ENCODE measurements around the gene TGM2.

TGM2 gene

DNA sequence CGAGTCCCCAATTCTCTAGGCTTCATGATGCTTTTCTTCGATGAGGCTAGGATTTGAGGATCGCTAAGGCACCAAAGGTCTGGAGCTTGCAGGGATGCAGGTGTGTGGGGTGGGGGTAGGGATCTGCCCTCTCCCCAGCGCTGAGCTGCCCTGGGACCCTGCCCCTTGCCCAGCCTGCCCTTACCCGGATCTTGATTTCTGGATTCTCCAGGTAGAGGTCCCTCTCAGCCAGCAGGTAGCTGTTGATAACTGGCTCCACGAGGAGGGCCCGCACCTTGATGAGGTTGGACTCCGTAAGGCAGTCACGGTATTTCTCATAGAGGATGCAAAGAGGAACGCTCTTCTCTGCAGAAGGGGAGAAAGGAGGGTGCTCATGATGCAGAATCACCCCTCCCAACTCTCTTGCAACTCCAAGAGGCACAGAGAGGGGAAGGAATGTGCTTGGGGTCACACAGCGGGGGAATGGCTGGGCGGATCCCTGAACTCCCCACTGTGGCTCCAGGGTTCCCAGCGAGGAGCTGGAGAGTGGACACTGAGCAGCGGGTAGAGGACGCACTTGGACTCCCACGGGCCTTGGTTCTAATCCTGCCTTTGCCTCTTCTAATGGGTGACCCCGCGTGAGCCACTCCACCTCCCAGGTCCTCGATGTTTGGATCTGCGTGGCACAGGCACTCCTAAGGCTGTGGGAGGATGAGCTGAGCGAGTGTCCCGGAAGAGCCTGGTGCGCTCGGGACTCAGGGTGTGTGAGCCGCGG is 32.7 kb downstream of the TGM2 start:
- no peak for DNase-seq (ENCODE audit: low read depth in 2 of 2)

DNA sequence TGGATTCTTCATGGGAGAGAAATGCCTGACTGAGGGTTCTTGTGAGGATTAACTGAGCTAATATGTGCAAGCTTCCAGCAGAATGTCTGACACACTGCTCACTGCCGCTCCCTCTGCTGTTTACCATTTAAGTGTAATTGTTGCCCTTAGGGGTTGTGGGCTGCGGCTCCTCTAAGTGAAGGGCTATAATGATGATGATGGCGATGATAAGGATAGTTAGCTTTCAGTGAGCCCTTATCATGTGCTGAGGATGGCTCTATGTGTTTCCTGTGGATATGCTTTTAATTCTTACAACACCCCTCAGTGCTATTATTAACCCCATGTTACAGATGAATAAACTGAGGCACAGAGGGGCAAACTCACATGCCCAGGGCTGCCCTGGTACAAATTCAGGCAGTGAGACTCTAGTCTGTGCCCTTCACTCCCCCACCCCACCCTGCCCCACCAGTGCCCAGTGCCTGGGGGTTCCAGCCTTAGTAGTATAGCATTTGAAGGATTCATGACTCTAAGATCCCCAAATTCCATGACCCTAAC is 33.4 kb downstream of the TGM2 start:
- DNase-seq (ENCODE audit: low read depth in 2 of 2), result no peak

DNA sequence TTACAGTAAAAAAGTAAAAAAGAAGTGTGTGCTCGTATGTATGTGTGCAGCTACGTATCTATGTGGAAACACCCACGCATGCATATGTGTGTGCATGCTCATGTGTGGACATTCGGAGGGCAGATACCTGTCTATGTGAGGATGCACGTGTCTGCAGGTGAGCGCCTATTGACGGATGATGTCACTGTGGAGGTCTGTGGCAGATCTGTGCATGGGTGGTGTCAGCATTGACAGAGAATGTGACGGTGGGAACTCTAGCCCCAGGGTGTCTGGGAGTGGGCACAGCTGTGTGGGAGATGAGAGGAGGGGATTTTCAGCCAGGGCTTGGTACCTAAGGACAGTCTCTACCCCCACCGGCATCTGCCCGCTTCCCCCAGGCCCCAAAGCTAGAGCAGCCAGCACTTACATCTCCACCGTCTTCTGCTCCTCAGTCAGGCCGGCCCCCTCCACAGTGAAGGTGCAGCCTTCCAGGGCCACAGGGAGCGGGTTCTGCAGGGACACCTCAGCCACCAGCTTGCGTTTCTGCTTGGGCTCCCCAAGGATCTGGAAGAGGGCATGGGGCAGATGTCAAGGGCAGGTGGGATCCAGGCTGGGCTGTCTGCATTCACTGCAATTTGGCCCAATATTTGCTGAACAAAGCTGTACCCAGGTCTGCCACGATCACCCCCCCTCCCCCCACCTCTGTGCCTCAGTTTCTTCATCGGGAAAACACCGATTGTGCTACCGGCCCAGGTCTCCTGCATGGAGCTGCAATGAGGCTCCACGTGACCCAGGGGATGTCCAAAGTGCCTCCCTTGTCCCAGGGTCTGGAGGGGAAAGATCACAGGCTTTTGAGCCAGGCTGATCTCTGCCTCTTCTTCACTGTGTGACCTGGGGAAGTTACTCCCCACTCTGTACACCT is 34.1 kb downstream of the TGM2 start:
- no peak for DNase-seq (ENCODE audit: low read depth in 2 of 2)

DNA sequence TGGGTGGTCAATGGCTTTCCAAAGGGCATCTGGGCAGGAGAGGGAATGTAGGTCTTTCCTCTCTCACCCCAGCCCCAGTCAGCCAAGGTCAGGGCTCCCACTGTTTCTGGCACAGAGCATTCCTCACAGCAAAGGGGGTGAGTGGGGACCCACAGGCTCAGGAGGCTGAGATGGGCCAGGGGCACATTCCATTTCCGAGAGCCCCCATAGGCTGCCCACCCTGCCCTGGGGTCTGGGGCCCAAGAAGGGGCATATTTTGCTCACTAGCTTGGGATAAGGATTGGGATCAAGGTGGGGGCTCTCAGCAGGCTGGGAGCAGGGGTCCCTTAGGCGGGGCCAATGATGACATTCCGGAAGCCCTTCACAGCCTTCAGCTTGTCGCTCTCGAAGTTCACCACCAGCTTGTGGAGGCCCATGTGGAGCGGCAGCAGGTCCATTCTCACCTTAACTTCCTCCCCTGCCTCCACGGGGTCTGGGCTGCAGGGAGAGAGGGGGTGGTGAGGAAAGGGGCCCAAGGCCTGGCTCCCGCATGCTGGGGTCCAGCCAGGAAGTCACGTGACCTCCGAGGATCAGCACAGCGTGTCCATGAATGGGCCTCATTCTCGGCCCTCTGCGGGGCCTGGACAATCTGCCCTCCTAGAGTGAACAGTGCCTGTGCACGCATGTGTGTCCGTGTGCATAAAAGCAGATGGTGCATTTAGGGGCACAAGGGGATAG is 35.0 kb downstream of the TGM2 start:
- no peak for DNase-seq (ENCODE audit: low read depth in 2 of 2)

DNA sequence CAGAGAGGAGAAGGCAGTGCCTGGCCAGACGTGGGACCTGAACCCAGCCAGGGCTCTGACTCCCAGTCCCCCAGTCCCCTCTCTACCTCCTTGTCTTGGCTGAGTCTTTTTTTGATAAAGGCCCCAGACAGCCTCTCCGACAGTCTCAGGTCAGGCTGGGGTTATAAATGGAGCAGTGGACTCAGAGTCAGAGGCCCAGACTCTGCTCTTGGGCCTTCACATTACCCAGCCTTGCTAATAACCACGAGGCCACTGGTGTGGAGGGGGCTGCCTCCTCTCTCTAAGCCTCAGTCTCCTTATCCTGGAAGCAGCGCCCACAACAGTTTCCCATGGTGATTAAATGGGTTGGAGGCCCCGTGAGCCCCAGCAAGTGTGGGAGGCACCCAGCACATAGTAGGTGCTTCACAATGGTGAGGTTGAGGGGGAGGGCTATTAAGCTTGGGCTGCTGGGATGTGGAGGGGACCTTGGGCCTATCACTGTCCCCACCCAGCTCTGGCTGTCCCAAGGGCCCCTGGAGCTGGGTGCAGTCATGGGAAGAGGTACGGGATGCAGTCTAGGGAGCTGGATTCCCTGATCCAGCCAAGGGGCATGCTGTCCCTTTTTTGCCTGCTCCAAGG is 35.7 kb downstream of the TGM2 start:
- no peak for DNase-seq (ENCODE audit: low read depth in 2 of 2)

DNA sequence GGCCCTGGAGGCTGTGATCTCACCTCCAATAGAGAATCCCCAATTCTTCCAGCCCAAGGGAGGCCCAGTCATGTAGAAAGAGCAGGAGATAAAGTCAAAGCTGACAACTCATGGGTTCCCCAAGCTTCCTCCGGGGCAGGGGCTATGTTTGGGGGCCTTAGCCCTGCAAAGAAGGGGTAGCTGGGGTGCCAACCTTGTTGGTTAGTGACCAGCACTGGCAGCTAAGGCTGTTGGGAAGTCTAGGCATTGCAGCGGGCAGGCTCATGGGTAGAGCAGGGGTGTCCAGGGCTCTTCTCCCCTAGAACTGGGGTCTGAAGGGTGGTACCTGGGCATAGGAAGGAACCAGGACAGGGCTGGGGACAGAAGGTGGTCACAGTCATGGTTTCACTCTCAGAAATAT is 36.4 kb downstream of the TGM2 start:
- DNase-seq (ENCODE audit: low read depth in 2 of 2), result no peak

DNA sequence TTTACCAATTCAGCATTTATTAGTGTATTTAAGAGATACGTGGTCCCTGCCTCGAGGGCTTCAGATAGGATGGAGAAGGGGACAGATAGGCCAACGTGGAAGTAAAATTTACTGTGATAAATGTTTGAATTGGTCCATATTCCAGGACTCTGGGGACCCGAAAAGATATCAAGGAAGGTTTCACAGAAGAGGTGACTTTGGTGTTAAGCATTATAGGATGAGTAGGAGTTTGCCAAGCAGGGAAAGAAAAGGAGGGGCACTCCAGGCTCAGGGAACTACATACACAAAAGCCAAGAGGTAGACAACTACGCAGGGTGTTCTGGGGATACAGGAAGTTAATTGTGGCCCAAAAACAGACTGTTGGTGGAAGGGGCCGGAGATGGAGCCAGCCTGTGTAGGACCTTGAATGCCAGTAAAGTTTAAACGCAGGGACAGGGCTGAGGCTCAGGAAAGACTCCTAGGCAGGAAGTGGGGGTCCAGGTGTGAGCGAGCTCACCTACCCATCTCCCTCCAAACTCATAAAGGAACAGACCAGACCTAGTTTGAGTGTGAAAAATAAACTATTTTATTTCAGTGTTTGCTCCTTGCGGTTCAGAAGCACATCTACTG is 37.0 kb downstream of the TGM2 start:
- no peak for DNase-seq (ENCODE audit: low read depth in 2 of 2)

DNA sequence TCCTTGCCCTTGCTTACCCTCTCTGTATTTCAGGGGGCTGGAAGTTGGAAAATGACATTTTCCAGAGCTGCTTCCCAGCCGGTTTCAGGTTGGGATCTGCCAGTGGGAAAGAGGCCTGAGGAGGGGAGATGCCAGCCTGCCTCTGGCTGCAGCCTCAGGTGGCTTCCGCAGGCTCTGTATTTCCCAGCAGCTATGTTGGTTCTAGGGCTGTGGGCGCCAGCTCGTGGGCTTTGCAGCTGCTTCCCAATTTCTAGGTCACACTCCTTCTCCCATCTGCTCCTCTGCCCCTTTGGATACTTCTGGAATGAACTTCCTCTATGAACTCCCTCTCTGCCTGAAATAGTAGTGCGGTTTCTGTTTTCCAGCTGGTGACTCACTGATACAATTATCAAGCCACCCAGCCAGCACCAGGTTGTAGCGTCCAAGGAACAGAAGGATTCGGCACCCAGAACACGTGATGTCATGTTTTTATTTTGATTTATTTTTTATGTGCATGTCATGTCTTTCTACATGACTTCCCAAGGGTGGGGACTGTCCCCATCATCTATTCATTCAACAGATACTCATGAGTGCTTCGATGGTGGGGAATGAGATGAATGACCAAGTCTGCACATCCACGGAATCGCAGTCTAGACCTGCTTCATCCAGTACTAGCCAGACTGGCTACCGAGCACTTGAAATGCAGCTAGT is 38.0 kb downstream of the TGM2 start:
- DNase-seq (ENCODE audit: low read depth in 2 of 2), result no peak

DNA sequence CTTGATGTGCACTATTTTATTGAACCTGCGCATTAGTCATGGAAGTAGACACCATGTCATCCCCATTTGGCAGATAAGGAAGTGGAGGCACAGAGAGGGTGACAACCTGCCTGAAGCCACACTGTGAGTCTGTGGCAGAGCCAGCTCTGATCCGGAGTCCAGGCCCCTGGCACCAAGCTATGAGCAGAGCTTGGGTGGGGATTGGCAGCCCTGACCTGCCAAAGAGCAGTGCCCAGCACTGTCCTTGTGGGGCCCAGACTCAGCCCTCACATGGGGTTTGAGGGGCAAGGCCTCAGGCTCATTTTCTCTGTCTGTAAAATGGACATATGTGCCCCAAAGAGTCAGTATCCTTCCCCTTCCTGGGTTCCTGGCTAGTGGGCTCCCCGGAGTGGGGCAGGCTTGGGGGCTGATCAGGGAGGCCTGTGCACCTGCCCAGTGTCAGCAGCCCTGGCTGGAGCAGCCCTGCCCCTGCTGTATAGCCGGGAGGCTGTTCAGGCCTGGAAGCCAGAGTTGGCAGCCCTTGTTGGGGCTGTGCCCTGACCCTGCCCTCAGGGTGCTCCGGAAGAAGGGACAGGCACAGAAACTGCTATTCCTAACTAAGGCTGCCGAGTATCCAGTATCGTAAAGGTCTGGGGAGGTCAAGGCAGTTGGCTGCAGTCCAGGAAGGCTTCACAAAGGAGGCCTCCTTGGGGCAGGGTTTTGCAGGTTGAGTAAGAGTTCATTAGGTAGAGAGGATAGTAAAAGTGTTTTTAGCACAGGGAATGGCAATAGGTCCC is 38.7 kb downstream of the TGM2 start:
- no peak for DNase-seq (ENCODE audit: low read depth in 2 of 2)

DNA sequence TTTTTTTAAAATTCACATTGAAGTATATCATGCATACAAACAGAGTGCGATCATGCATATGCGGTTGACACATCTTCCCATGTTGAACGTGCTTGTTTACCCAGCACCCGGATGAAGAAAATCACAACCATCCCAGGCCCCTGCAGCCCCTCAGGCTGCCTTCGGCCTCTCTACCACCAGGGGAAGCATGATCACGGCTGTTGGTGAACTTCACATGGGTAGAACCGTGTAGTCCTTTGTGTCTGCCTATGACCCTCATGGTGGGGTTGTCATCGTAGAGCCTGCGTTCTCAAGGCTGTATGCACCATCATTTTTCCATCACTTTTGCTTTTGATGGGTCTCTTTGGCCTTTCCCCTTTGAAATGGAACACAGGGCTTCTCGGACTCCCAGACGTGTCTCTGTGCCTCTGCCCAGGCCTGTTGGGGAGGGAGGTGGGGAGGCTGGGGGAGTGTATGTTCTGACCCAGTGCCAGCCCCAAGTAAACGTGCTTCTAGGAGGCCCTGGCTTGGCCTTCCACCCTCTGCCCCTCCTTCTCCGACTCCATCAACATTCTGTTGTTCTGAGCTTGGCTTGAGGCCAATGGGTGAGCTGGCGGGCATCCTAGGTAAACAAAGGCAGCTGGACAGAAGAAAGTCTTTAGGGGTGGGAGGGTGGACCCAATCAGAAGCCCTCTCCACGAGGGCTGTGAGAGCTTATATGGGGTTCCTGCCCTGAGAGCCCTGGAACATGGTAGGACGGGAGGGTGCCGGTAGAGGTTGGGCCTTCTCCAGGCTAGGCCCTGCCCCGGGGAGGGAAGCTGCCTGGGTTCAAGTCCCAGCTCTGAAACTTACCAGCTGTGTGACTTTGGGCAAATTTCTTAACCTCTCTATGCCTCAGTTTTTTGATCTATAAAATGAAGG is 39.7 kb downstream of the TGM2 start:
- no peak for DNase-seq (ENCODE audit: low read depth in 2 of 2)

DNA sequence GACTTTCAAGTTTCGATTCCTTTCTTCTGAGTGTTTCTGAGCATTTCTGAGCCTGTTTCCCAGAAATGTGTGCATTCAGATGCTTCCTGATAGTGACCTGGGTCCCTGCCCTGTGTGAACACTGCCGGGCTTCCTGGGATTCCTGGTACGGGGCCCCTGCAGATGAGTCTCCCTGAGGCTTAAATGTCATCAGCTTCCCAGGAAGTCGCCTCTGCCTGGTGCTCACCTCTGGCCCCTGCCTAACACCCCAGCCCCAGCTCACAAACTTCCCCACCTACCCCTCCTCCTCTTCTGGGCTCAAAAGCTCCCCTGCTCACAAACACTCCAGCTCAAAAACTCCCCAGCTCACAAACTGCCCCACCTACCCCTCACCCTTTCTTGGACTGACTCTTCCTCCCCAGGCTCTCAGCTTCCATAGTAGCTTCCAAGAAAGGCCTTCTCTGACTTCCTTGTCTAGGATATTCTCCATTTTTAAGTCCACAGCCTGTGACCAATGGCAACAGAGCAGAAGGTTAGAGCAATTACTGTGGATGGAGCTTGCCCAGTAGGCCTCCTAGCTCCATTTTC is 42.0 kb downstream of the TGM2 start:
- DNase-seq (ENCODE audit: low read depth in 2 of 2), result no peak

DNA sequence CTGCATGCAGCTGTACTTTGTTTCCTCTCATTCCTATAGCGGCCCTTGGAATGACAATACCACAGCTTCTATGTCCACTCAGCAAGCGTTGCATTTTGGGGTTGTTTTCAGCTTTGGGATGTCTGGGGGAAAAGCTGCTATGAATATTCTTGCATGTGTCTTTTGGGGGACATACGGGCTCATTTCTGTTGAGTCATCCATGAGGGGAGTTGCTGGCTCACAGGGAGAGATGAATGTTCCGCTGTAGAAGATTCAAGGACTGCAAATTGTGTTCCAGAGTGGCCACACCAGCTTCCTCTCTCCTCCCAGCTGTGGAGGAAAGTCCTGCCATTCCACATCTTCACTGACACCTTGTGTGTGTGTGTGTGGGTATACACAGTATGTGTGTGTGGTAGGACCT is 43.3 kb downstream of the TGM2 start:
- DNase-seq (ENCODE audit: low read depth in 2 of 2), result no peak

DNA sequence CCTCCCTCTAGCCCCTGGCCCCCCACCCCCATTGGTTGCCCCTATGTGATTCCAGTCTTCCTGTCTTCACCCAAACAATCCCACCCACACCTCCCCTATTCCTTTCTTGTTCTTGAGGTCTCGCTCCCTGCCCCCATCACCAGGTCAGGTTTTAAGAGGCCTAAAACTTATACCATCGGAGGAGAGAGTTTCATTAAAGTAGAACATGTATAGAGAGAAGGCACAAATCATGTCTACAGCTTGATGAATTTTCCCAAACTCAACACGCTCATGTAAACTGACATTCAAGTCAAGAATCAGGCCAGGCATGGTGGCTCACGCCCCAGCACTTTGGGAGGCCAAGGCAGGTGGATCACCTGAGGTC is 44.5 kb downstream of the TGM2 start:
- DNase-seq (ENCODE audit: low read depth in 2 of 2), result no peak

DNA sequence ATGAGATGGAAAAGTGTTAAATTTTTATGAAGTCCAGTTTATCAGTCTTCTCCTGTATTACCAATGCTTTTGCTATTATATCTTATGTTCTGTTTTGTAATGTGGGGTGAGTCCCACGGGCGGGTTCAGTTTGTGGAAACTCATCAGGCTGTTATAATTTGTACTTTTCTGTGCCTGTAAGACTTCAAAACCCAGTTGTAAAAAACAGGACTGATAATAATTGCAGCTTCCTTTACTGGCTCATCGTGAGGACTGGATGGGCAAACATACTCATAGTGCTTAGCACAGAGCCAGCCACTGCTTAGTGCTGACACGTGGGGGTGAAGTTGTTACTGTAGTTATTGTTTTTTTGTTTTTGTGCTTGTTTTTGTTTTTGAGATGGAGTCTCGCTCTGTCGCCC is 45.6 kb downstream of the TGM2 start:
- no peak for DNase-seq (ENCODE audit: low read depth in 2 of 2)

DNA sequence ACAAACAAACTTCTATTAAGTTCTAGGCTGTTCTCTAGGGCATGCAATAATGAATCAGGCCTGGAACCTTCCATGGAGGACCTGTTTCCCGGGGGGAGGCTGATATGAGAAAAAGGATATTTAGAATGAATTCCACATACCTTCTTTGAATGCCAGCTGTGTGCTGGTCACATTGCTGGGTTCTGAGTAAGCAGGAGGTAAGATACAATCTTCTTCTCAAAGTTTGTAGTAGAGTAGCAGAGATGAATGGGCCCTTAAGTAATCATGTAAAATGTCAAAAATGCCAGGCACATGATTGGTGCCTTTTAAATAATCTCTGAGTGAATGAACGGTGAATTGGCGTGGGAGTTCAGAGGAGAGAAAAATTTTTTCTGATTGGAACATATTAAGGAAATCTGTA is 47.4 kb downstream of the TGM2 start:
- DNase-seq (ENCODE audit: low read depth in 2 of 2), result no peak

DNA sequence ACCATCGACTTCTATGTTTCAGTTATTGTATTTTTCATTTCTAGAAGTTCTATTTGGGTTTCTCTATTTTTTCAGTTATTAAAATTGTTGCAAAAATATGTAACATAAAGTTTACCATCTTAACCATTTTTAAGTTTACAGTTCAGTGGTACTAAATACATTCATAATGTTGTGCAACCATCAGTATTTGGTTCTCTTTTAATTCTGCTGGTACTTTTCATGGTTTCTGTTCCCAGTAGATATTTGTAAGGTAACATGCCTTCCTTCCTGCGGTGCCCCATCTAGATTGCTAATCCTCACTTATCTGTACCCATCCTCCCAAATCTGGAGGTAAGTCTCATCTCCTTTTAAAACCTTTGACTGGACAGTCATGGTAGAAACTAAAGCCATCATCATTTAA is 47.9 kb downstream of the TGM2 start:
- DNase-seq (ENCODE audit: low read depth in 2 of 2), result no peak

DNA sequence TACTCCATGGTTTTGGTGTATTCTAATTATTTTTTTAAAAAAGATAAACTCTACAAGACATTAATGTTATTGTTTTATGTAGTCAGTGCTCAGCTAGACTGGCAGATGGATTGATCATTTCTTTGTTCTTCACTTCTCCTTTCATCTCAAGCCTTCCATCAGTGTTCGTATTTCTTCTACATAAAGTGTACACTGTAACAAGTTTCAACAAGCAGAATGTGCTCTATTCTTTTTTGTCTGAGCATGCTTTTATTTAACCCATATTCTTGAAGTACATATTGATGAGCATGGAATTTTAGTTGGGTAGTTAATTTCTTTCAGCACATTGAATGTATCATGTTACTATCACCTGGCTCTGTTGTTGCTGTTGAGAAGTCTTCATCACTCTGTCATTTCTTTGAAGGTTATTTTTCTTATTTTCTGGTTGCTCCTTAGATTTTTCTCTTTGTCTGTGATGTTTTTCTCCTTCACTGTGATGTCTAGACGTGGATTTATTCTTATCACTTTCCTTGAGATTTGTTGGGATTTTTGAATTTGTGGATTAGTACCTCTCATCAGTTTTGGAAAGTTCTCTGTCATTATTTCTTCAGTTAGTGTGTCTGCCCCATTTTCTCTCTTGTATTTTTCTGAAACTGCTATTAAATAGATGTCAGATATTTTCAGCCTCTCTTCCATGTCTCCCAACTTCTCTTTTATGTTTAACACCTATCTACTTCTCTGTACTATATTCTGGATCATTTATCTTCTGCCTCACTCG is 48.5 kb downstream of the TGM2 start:
- DNase-seq (ENCODE audit: low read depth in 2 of 2), result no peak

DNA sequence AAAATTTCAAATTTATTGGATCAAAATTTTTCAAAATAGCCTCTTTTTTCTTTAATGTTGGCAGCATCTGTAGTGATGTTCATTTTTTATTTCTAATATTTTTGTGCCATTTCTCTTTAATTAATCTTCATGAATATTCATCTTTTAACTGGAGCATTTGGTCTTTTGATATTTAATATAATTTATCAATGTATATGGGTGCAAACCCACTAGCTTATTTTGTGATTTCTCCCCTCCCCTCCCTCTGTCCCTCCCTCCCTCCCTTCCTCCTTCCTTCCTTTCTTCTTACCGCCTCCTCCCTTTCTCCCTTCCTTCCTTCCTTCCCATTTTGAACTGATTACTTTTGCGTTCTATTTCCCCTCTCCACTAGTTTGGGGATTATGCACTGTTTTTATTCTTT is 49.2 kb downstream of the TGM2 start:
- DNase-seq (ENCODE audit: low read depth in 2 of 2), result no peak
